HL-60 (cell line): ENCODE results near the gene CEPT1.

ENCODE experiments used
- CTCF ChIP-seq: IDR thresholded peaks from one replicate; pipeline ENCODE4 v1.5.1; 2011; ENCODE audit warnings: low read length, control low read depth, inconsistent platforms; ENCODE audit not compliant: insufficient read depth
- POLR2AphosphoS5 ChIP-seq: IDR thresholded peaks from 2 replicates; pipeline ENCODE4 v1.6.1; 2012; ENCODE audit warnings: low read depth

GRCh38 chr1:111200802-111201161 lies 60.8 kb downstream of the CEPT1 start:
- TF ChIP-seq CTCF (no peak), POLR2AphosphoS5 (no peak)
